KMS-11 (cell line): Measurements from ENCODE around the gene ZNF33B.

ENCODE experiments used
- H2AFZ ChIP-seq: fragments of 200-600 bp; sonication (generic); 2 replicates; pipeline ENCODE4 v1.6.1; 2016; ENCODE audit warnings: antibody characterized with exemption, mixed run types, low read depth
- H3K27ac ChIP-seq: fragments of 200-600 bp; sonication (generic); 2 replicates; pipeline ENCODE4 v1.6.1; 2016; ENCODE audit warnings: mild to moderate bottlenecking, mixed run types
- H3K27me3 ChIP-seq: fragments of 200-600 bp; sonication (generic); 2 replicates; pipeline ENCODE4 v1.6.1; 2017; ENCODE audit warnings: mild to moderate bottlenecking, low read depth, mixed run types, moderate library complexity; ENCODE audit not compliant: insufficient read depth
- H3K36me3 ChIP-seq: fragments of 200-600 bp; sonication (generic); 2 replicates; pipeline ENCODE4 v1.6.1; 2017; ENCODE audit warnings: mild to moderate bottlenecking, mixed run types; ENCODE audit not compliant: insufficient read depth
- H3K4me1 ChIP-seq: fragments of 200-600 bp; sonication (generic); 2 replicates; pipeline ENCODE4 v1.6.1; 2016; ENCODE audit warnings: mild to moderate bottlenecking, low read depth, mixed run types; ENCODE audit not compliant: poor library complexity, severe bottlenecking
- H3K4me2 ChIP-seq: fragments of 200-600 bp; sonication (generic); 2 replicates; pipeline ENCODE4 v1.7.0; 2016; ENCODE audit warnings: mild to moderate bottlenecking, mixed run types
- H3K4me3 ChIP-seq: fragments of 200-600 bp; sonication (generic); IDR thresholded peaks from 2 replicates; pipeline ENCODE4 v1.6.1; 2017; ENCODE audit warnings: low read depth, low read length, mixed read lengths; ENCODE audit not compliant: insufficient read depth
- H3K79me2 ChIP-seq: fragments of 200-600 bp; sonication (generic); 2 replicates; pipeline ENCODE4 v1.6.1; 2016; ENCODE audit warnings: low read depth, mixed run types; ENCODE audit not compliant: insufficient read depth
- H3K9ac ChIP-seq: fragments of 200-600 bp; sonication (generic); 2 replicates; pipeline ENCODE4 v1.6.1; 2016; ENCODE audit warnings: mild to moderate bottlenecking, mixed run types
- H4K20me1 ChIP-seq: fragments of 200-600 bp; sonication (generic); 2 replicates; pipeline ENCODE4 v1.6.1; 2016; ENCODE audit warnings: mild to moderate bottlenecking, mixed run types; ENCODE audit not compliant: insufficient read depth
- TF ChIP-seq, protein P1 (sequence below): fragments of 200-600 bp; sonication (generic); conservative IDR thresholded peaks from 2 replicates; pipeline ENCODE4 v1.6.1; 2017; ENCODE audit warnings: low read depth, mild to moderate bottlenecking, antibody characterized with exemption, low read length, moderate library complexity, mixed read lengths

ZNF33B gene

DNA sequence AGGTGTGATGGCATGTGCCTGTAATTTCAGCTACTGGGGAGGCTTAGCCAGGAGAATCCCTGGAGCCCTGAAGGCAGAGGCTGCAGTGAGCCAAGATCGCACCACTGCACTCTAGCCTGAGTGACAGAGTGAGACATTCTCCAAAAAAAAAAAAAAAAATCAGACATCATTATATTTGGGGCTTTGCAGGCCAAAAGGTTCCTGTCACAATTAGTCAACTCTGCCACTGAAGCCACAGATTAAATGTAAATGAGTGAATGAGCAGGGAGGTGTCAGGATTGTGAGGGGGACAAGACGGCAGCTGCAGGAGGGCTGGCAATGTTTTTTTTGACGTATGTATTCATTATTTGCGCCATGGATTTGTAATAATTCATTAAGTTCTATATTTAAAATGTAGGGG is 3.3 kb downstream of the ZNF33B start:
- Histone ChIP-seq H3K4me2 (no peak overlapping the region), H3K4me3 (no peak overlapping the region), H3K4me1 (peaks cover 36% of the 10 kb centered on the region), H4K20me1 (no peaks in the 10 kb centered on the region), H2AFZ (no peak overlapping the region), H3K79me2 (0 out of 2 replicates have a peak, but pooled peaks cover 3% of the 10 kb centered on the region), H3K36me3 (peaks cover 8% of the 10 kb centered on the region; the same call in 1 of the 2 replicates), H3K27ac (no peak overlapping the region), H3K9ac (no peak overlapping the region), H3K27me3 (no peaks in the 10 kb centered on the region)
- TF ChIP-seq, protein P1, sequence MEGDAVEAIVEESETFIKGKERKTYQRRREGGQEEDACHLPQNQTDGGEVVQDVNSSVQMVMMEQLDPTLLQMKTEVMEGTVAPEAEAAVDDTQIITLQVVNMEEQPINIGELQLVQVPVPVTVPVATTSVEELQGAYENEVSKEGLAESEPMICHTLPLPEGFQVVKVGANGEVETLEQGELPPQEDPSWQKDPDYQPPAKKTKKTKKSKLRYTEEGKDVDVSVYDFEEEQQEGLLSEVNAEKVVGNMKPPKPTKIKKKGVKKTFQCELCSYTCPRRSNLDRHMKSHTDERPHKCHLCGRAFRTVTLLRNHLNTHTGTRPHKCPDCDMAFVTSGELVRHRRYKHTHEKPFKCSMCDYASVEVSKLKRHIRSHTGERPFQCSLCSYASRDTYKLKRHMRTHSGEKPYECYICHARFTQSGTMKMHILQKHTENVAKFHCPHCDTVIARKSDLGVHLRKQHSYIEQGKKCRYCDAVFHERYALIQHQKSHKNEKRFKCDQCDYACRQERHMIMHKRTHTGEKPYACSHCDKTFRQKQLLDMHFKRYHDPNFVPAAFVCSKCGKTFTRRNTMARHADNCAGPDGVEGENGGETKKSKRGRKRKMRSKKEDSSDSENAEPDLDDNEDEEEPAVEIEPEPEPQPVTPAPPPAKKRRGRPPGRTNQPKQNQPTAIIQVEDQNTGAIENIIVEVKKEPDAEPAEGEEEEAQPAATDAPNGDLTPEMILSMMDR: no peak

DNA sequence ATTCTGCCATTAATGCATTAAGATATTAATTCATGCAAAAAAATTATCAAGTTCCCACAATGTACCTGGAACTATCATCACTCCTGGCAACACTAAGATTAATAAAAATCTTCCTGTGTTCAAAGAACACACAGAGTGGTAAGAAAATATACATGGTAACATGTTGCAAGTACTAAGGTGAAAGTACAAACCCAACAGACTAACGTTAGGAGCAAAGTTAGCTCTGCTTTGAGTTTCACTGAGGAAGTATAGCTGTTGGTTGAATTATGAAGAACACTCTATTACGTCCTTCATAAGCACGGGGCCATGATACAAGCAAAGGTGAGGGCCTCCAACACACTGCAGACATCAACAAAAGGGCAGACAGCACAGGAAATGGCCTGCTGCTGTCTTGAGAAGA is 5.8 kb downstream of the ZNF33B start:
- H3K4me3 ChIP-seq: no peak overlapping the region
- H3K79me2 ChIP-seq: 0 out of 2 replicates have a peak, but pooled peaks cover under 1% of the 10 kb centered on the region
- peaks cover 8% of the 10 kb centered on the region; the same call in 1 of the 2 replicates for H3K36me3 ChIP-seq
- no peak overlapping the region for H3K27ac ChIP-seq
- H3K4me2 ChIP-seq: no peak overlapping the region
- no peak overlapping the region for H2AFZ ChIP-seq
- no peaks in the 10 kb centered on the region for H4K20me1 ChIP-seq
- H3K4me1 ChIP-seq: peaks cover 31% of the 10 kb centered on the region
- no peak overlapping the region for H3K9ac ChIP-seq
- TF ChIP-seq, protein P1: no peak
- H3K27me3 ChIP-seq: no peaks in the 10 kb centered on the region

DNA sequence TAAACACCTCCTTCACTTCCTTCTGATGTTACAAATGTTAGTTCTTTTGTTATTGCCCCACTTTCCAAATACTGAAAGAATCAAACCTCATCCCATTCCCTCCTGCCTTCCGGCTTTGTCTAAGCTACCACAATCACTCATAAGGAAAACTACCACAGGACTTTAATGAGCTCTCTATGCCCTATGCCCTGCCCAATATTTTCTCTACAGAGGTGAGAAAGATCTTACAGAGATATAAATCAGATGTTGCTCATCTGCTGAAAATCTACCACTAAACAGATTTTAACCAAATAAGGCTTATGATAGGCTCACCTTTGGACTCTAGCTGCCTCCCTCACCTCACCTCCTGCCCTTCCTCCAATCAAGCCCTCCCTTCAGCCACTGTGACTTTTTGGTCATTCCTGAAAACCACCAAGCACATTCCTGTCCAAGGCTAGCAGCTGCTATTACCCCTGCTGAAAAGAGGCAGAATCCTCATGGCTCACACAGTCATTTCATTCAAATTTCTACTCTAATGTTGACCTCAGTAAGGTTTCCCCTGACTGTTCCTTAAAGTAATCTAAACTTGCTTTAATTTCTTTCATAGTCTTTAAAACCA is 7.7 kb downstream of the ZNF33B start:
- TF ChIP-seq, protein P1: no peak

DNA sequence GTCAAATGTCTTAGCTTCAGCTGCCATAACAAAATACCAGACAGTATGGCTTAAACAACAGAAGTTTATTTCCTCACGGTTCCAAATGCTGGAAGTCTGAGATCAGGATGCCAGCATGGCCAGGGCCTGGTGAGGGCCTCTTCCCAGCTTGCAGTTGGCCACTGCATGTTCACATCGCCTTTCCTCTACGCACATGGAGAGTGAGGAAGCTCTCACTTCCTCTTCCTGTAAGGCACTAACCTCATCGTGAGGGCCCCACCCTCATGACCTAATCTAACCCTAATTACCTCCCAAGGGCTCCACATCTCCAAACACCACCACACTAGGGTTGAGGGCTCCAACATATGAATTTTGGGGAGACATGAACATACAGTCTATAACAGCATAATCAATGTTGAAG is 14.4 kb downstream of the ZNF33B start:
- Histone ChIP-seq H3K36me3 (no peaks in the 10 kb centered on the region), H3K4me1 (peaks cover 3% of the 10 kb centered on the region), H3K79me2 (no peaks in the 10 kb centered on the region), H2AFZ (no peak overlapping the region), H3K4me2 (no peak overlapping the region), H3K9ac (no peak overlapping the region), H4K20me1 (no peaks in the 10 kb centered on the region), H3K27ac (no peak overlapping the region), H3K27me3 (no peaks in the 10 kb centered on the region), H3K4me3 (no peak overlapping the region)
- TF ChIP-seq, protein P1: no peak

More for the DNA sequence above, 7.7 kb downstream of the ZNF33B start:
- no peak overlapping the region for H3K4me3 ChIP-seq
- H3K4me1 ChIP-seq: peaks cover 22% of the 10 kb centered on the region
- no peaks in the 10 kb centered on the region for H3K27me3 ChIP-seq
- no peaks in the 10 kb centered on the region for H3K79me2 ChIP-seq
- no peak overlapping the region for H3K27ac ChIP-seq
- H2AFZ ChIP-seq: no peak overlapping the region
- 0 out of 2 replicates have a peak overlapping the region, but pooled peaks have one; percentile 3 for H3K4me2 ChIP-seq
- H3K36me3 ChIP-seq: peaks cover 8% of the 10 kb centered on the region; the same call in 1 of the 2 replicates
- no peaks in the 10 kb centered on the region for H4K20me1 ChIP-seq
- H3K9ac ChIP-seq: no peak overlapping the region
